GM18870 (cell line): ENCODE measurements around the gene TSC1.

Source experiments
- ATAC-seq: cut with Tn5 transposase; IDR thresholded peaks from one replicate; pipeline ENCODE4 v1.9.1; 2021; ENCODE audit warnings: moderate library complexity; ENCODE audit not compliant: unreplicated experiment

TSC1 gene

DNA sequence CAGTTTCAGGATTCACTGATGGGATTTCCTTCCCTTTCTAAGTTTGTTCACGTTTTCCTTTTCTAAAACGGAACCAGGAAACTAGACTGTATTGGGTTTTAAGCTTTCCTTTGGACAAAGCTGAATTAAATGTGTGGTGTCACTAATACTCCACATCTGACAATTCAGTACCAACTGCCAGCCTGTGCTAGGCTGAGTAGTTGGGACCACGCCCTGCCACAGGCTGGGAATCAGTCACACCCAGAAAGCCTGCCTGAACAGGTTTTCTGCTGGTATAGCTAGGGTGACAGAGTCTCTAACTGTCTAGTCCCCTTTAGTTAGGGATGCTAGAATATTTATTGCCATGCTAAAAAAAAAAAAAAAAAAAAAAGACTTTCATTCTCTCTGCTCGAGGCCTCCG, 50.1 kb downstream of the TSC1 start:
- no peak for ATAC-seq

DNA sequence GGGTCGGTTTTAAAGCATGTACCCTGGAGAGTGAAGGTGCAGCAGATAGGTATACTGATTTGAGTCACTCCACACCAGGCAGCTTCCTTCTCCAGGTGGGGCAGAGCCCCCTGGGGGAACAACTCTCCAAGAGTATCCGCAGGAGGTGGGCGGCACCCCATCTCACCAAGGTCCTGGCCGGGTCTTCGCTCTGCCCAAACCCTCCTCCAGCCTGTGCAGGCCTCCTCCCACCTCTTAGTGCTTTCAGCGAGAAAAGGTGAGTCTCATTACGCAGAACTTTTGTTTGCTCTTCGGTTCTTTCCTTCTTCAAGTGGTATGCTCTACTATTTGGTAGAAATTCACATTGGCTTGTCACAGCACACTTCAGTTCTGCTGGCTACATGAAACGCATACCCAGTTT, 52.0 kb downstream of the TSC1 start:
- ATAC-seq, result no peak

DNA sequence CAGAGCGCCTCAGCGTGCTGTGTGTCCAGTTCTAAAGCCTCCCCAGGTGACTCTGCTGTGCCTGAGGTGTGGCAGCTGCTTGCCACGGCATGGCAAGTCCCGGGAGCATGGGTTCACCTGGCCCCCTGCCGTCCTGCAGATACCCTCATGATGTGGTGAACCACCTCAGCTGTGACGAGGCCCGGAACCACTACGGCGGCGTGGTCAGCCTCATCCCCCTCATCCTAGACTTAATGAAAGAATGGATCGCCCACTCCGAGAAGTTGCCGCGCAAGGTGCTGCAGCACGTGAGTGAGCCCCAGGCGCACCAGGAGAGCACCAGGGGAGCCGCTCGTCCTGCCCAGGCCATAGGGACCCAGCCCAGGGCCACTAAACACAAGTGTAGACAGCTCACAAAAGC, 56.3 kb downstream of the TSC1 start:
- ATAC-seq, result no peak

DNA sequence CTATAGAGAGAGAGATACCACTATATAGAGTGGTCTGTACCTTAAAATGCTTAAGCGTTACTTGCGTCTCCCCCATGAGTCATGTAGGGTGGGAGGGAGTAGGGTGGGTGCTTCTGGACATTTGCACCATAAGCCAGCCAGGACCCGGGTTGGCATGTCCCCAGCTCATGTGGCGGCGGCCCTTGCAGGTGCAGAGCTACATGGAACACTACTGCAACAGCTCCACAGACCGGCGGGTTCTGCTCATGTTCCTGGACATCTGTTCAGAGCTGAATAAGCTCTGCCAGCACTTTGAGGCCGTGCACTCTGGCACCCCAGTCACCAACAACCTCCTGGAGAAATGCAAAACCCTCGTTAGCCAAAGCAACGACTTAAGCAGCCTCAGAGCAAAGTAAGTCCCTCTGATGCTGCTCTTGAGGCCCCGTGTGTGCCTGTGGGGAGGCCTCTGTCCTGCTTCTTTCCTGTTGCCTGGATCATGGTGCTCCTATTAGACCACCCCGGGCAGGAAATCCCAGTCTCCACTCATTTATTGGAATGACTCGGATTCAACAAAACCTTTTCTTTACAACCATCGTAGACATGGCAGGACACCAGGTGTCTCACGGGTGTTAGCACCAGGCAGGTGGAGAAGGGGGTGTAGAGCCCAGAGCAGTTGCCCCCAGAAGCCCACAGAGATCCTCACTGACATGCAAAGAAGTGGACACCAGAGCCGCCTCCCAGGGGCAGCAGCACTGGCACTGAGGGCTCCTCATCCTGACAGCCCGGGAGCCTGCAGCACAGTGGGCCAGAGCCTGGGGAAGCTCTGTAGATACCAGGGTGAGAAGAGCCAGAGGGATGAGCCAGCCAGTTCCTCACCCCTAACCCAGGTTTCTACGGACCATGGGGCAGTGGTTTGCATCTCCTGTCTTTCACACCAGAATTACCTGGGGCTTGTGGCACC, 57.0 kb downstream of the TSC1 start:
- no peak for ATAC-seq

DNA sequence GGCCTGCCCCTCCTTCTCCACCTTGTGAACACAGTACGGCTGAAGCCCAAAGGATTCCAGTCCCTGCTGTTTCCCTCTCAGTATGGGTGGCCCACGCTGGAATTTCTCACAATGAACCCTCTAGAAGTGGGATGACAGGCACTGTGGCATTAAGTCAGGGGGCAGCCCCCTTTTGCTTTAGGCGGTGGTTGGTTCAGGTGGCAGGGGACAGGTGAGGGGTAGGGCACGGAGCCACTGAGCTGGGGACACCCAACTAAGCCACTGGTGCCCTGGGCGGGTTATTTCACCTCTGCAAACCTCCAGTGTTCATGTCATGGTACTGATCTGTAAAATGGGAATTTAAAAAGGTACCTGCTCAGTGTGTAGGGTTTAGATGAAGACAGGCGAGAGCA, 58.1 kb downstream of the TSC1 start:
- ATAC-seq, result no peak

DNA sequence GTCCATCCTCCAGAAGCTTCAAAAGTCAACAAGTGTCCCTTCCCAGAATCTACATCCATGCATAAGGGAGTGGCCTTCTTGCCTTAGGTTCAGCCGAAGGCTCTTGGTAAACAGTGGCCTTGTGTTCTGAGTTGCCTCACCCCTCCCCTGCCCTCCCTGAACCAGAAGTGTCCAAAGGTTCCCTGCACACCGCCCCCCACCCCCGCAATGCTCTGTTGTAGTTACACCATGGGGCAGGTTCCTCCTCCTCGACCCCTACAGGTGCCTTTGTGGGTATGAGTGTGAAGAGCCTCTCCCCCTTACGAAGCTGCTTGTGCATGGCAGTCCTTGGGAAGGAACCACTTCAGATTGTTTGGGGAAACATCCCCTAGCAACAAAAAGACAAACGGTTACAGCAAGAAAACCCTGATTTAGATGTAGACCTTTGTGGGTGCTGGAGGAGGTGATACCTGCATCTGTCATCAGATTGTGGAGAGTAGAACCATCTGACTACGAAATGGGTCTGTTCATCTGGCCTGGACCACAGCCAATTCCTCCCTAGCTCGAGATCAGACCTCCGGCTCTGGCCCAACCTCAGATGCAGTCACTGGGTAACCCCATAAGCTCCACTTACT, 58.6 kb downstream of the TSC1 start:
- no peak for ATAC-seq

DNA sequence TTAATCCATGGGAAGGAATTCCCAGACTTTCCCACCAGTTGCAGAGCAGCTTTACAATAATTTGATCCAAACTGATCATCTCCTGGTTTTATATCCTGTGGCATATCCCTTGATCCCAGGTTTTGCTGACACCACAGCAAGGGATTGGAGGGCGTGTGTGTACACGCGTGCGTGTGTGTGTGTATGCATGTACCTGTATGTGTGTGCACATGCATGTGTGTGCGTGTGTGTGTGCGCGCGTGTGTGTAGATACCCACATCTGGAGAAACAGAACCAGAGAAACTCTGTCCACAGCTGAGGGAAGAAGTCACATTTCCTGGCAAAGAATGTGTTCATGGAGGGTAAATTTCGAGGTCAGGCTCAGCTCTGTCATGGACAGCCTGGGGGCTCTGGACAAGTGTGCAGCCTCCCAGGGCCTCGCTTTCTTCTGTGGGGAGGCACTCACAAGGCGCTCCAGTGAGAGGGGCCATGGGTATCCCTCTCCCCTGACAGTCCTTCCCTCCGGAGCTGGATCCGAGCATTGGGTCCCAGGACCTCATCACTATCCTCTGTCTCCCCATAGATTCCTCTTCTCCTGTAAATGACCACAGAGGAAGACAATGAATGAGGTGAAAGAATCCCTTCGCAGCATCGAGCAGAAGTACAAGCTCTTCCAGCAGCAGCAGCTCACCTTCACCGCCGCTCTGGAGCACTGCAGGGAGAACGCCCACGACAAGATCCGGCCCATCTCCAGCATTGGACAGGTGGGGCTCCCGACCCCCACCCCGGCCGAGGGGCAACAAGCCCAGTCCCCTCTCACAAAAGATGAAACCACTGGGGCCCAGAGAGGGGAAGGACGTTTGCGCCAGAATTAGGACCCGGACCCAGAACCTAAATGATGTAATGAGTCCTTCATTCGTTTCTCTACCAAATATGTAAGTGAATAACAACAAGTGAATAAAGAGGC, 60.8 kb downstream of the TSC1 start:
- ATAC-seq, result no peak

DNA sequence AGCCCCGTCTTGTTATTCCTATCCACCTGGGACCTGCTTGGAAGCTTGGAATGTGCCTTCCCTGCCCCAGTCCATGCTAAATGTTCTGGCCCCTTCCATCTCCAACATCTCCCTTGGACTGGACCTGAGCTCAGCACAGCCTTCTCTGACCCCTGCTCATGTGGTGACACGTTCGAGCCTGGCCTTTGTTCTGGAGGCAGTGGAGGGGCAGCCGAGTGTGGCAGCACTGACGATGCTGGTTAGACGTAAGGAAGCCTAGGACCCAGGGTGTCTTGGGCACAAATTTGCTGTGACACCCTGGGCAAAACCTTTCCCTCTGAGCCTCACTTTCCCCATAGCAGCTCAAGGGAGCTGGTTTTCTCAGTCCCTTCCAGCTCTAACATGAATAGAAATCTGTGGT, 61.8 kb downstream of the TSC1 start:
- ATAC-seq, result no peak

DNA sequence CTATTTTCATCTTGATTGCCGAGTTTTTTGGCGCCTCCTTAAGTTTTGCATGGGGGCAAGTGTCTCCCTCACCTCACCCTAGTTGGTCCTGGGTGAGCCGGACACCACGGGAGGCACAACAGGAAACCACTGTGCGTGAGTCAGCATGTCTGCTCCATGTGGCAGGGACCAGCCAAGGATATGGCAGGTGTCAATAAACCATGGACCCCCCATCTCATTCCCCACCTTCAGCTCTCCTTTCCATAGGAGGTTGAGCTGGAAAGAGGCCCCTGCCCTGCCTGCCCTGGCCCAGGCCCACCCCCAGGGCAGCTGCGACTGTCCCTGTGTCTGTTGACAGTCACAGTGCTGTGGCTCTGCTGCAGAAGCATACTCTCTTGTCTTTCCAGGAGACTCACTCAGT, 62.6 kb downstream of the TSC1 start:
- ATAC-seq, result no peak

DNA sequence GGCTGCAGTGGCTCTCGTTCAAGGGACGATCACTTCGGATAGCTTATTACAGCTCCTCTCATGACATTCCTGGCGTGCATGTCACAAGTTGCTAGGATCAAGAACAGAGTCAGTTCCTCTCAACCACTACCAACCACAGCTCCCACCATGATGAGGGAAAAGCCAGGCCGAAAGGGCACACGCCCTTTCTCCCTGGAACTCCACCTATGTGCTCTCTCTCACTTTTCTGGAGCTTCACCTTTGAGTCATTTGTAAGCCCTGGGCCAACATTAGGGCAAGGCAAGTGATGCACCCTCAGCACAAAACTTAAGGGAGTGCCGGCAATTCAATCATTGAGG, 64.1 kb downstream of the TSC1 start:
- no peak for ATAC-seq

DNA sequence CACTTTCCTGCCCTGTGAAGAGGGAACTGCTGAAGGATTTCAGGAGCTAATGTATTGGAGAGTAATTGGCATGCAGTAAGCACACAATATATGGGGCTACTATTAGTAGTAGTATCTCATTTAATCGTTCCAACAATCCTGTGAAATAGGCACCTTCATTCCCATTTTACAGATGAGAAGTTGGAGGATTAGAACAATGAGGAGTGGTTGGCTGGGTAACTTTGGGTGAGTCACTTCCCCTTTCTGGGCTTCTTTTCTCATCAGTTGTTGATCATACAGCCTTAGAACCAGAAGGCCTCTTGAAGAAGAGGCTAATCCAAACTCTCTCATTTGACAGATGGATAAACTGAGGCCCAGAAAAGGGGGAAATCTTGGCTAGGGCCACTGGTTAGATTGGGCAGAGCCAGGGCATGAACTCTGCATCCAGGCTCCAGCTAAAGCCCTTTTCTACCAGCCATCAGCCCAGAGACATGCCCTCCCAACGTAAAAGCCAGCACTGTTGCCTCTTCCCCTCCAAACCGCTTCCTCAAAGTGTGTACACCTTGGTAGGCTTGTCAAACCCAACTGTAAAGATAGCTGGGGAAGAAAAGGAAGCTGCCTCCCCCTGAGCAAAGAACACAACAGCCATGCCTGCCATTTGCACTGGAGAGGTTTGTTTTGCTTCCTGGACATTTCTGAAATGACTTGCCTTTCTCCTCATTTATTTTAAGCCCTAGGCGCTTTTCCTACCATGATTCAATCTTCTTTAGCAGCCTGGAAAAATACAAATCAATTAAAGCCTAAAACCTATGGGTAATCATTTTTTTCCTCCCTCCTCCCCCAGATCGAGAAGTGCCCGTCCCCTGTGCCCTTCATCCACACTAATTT, 64.7 kb downstream of the TSC1 start:
- no peak for ATAC-seq

DNA sequence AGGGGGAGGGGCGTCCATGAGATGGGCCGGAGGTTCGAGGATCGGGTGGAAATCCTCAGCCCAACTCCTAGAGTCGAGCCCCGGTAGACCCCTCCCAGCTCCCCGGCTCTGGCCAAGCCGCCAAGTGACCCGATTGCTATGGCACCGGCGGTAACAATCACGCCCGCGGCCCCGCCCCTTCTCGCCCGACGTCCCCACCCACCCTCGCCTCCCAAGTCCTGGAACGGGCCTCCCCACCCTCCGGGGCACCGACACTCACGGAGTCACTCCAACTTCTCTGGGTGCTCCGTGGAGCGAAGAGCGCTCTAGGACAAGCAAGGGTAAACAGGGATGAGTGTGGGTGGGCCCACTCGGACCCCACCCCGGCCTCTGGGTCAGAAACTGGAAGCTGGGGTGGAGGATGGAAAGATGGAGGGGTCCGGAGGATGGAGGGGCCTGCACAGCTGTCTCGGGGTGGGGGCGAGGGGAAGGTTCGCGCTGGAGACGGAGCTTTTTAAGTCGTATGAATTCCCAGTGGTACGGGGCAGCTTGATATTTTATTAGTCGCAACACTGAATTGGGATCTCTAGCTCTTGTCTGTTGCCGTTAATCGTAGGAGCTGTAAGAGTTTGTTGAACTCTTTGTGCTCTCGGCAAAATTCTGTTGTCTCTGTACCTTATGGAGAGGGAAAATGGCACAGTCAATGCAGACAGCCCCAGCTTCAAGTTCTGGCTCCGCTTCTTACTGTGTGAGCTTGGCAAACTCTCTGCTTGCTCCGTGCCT, 65.5 kb downstream of the TSC1 start, which contains the start of gene SPACA9:
Gene SPACA9 (plus strand): TSS at position 204 of the 762 bp plus-strand sequence. CDS start 5,050 bp downstream, outside the sequence.
- no peak for ATAC-seq

DNA sequence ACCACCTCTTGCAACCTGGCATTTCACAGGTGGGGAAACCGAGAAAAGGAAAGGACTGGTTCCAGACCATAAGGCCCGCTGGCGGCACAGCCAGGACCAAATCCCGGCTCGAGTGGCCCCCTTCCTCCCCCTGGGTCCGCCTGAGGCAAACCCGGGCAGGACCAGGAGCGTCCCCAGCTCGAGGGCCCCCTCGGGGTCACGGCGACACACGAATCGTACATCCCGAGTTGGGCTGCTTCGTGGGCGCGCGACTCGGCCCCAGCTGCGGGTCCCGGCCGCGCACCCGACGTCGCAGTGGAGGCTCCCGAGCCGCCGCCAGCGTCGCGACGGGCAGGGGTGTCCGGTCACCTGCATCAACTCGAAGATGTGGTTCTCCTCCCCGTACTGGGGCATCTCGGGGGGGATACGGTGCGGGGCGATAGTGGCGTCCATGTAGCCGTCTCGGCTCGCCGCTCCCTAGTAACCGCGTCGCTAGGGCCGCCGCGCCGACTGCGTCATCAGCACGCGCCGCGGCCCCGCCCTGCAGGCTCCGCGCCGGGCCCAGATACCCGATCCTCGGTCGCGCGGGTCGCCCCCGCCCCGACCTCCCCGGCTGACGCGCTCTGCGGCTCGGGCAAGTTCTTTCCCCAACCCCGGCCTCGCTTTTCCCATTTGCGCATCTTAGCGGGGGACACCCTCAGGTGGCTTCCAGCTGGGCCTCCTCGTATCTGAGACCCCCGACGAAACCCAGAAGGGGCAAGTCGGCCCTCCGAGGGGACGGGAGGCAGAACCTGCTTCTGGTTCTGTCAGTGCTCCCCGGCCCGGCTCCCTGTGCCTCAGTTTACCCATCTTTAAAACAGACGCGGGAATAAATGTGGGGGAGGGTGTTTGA, 66.4 kb downstream of the TSC1 start, which contains the start of gene AK8:
Gene AK8 (minus strand): TSS at position 461 of the 871 bp plus-strand sequence. CDS start 29 bp downstream, at position 432.
- no peak for ATAC-seq

DNA sequence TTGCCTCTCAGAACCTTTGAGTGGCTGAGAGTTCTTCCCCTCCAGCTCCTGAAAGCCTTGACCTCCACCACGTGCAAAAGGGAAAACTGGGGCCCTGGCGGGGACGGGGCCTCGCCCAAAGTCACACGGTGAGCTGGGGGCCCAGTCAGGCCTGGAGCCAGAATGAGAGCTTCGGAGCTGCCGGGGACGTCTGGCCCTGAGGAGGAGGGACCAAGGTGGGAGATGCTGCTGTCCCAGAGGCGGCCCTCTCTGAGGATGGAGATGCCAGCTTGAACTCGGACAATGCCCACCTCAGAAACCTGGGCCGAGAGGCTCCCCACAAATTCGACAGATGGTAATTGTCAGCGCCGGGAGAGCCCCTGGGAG, 67.0 kb downstream of the TSC1 start:
- no peak for ATAC-seq

DNA sequence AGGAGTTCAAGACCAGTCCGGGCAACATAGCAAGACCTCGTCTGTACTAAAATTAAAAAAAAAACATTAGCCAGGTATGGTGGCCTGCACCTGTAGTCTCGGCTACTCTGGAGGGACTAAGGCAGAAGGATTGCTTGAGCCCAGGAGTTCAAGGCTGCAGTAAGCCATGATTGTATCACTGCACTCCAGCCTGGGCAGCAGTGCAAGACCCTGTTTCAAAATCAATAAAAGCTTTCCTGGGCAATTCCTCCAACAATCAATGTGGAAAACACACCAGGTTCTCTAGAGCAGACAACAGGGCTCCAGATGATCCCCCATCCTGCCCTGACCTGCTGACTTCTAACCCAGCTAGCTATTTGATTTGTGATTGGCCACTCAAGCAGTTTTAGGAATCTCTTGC, 67.6 kb downstream of the TSC1 start:
- ATAC-seq, result no peak

DNA sequence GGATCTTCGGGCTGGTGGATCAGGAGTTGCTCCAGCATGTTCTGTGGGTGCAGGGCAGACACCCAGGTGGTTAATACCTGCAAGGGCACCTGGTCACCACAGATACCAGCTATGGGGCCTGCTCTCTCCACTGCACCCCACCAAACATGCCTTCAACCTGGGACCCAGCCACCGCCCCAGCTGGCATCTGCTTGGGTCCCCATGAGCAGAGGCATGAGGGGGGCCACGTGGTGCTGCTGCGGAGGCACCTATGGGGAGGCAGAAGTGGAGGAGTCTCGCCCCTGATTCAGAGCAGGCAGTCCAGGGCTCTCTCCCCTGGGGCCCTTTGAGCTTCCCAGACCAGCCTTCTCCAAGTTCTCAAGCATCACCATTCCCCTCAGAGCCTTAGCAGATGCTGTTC, 69.3 kb downstream of the TSC1 start:
- ATAC-seq, result no peak

DNA sequence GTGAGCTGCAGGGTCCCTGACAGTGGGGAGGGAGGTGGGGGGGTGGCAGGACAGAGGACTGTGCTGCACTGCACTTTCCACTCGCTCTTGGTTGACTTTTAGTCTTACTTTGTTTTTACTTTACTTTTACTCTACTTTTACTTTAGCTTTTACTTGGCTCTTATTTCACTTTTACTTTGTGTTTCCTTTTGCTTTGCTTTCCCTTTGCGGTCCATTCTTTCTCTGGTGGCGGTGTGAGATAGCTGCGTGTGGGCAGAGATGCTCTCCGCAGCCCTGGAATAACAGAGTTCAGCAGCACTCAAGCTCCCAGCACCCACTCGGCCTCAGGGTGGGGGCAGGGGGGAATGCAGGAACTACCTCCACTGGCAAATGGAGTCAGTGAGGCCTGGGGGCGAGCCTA, 71.0 kb downstream of the TSC1 start:
- ATAC-seq, result no peak

DNA sequence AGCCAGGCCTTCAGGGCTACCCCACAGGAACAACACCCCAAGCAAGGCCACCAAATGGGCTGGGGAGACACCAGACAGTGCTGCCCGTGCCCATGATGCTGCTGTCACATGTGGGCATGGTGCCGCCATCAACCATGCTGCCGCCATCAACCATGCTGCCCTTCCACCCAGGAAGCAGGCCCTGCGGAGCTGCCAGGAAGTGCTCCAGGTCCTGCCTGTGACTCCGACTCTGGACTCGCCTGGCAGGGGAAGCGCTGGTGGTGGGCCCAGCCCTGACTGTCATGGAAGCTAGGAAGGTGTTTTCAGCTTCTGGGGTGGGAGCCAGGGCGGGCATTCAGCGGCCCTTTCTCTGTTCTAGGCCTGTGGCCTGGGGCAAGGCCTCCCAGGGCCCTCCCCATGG, 75.2 kb downstream of the TSC1 start:
- ATAC-seq, result no peak

DNA sequence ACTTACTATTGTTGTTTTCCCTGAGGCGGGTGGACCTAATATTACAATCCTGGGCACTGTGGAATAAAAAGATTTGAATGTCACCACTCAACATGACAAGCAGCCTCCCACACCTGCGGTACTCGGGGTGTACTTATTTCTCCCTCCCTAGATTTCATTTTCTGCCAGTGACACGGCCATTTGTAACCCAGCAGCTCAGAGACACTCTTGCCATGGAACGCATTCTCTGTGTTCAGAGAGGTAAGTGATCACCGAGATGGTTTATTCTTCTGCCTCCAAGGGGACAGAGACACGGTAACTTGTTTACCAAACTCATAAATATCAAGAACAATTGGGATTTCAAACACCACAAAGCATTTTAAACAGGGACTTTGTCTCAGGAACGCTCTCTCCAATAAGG, 77.5 kb downstream of the TSC1 start:
- ATAC-seq, result no peak
